ENCODE data around the gene HAUS7.

HAUS7 gene

DNA sequence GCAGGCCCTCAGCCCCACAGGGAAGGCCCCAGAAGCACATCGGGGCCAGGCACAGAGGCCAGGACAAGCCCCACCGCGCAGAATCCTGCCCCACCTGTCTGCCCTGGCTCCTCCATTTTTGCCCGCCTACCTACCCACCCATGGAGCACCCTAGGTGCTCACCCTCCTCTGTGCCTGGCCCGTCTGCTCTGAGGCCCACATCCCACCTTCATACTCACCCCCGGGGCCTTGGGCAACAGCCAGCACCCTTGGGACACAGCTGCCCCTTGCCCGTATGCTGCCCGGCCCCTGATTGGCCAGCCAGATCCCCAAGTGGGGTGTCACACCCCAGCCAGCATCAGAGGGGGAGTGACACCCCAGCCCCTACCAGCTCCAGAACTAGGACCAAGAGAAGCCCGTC, 13.7 kb downstream of the HAUS7 start:
- POLR2A ChIA-PET (ENCODE audit: low non-redundant PET), result no interaction called here
- TF ChIP-seq, protein P1, sequence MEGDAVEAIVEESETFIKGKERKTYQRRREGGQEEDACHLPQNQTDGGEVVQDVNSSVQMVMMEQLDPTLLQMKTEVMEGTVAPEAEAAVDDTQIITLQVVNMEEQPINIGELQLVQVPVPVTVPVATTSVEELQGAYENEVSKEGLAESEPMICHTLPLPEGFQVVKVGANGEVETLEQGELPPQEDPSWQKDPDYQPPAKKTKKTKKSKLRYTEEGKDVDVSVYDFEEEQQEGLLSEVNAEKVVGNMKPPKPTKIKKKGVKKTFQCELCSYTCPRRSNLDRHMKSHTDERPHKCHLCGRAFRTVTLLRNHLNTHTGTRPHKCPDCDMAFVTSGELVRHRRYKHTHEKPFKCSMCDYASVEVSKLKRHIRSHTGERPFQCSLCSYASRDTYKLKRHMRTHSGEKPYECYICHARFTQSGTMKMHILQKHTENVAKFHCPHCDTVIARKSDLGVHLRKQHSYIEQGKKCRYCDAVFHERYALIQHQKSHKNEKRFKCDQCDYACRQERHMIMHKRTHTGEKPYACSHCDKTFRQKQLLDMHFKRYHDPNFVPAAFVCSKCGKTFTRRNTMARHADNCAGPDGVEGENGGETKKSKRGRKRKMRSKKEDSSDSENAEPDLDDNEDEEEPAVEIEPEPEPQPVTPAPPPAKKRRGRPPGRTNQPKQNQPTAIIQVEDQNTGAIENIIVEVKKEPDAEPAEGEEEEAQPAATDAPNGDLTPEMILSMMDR (conservative IDR thresholded peaks at IDR 0.05; ENCODE audit: low read depth), result no peak
- H3K27ac ChIP-seq, result no peak overlapping the region
- CTCF ChIA-PET, result no interaction called here
- no peak for DNase-seq (ENCODE audit: low spot score)

GRCh38 chrX:153456161-153456560, 14.2 kb downstream of the HAUS7 start:
- POLR2A ChIA-PET (ENCODE audit: low non-redundant PET), result no interaction called here
- CTCF ChIA-PET, result no interaction called here
- DNase-seq (ENCODE audit: low spot score), result no peak
- TF ChIP-seq, protein P1 (conservative IDR thresholded peaks at IDR 0.05; ENCODE audit: low read depth), result no peak
- H3K27ac ChIP-seq, result no peak overlapping the region

- no peak overlapping the region for H3K27ac ChIP-seq
- TF ChIP-seq, protein P1 (conservative IDR thresholded peaks at IDR 0.05; ENCODE audit: low read depth), result no peak
- CTCF ChIA-PET, result no interaction called here
- POLR2A ChIA-PET (ENCODE audit: low non-redundant PET), result no interaction called here
- no peak for DNase-seq (ENCODE audit: low spot score)
Measured at GRCh38 chrX:153455571-153455970, 14.8 kb downstream of the HAUS7 start.

GRCh38 chrX:153454901-153455550, 15.3 kb downstream of the HAUS7 start:
- CTCF ChIA-PET, result no interaction called here

DNA sequence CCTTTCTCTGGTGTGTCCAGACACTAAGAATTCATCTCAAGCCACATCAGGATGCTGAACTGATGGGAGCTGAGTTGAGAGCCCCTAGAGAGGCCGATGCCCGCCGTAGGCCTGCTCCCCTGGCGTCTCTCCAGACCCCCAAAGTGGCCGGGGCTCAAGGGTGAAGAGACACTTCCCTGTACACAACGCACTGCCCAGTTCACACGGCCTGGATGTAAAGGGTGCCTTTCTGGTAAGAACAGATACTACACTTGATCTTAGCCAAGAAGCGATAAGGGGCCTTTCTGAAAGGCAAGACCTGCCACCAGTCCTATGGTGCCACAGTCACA, 19.5 kb downstream of the HAUS7 start:
- POLR2A ChIA-PET (ENCODE audit: low non-redundant PET), result no interaction called here
- TF ChIP-seq, protein P1 (conservative IDR thresholded peaks at IDR 0.05; ENCODE audit: low read depth), result no peak
- DNase-seq (ENCODE audit: low spot score), result no peak
- CTCF ChIA-PET, result no interaction called here
- no peak overlapping the region for H3K27ac ChIP-seq

More at GRCh38 chrX:153454901-153455550, 15.3 kb downstream of the HAUS7 start:
- DNase-seq (ENCODE audit: low spot score), result no peak
- TF ChIP-seq, protein P1 (conservative IDR thresholded peaks at IDR 0.05; ENCODE audit: low read depth), result no peak
- POLR2A ChIA-PET (ENCODE audit: low non-redundant PET), result no interaction called here
- no peak overlapping the region for H3K27ac ChIP-seq

DNA sequence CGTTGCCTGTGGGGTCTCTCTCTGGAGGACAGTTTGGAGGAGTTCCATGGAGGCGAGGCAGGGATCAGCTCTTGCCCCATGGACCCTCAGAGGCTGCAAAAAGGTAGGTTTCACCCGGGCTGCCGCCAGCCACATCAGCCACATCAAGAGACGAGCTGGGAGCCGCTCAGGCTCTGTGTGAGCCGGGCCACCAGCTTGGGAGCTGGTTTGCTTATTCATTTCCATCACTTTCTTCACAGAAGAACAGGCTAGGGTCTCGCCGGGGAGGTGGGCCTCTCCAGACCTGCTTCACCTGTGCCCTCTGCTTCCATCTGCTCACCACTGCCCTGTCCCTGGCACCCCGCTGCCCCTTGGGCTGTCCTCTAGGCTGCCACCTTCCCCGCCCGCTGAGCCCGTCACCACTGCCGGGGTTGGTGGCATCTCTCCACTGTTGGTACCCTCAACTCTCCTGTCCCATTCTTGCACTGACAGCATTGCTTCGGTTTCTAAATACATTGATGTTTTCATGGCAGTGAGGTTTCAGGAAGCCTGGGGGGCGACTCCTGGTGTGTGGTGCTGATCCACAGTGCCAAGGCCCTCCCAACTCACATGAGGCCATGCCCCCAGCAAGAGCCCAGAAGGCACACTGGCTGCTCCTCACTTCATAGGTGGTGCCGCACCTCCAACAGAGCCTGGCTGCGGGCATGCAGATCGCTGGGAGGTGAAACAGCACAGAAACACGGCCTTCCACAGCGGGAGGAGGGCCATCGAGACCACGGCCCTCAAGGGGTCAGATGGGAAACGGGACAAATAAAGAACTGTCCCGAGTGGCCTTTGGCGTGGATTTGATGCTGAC, 20.0 kb downstream of the HAUS7 start:
- TF ChIP-seq, protein P1 (conservative IDR thresholded peaks at IDR 0.05; ENCODE audit: low read depth), result no peak
- ChIA-PET CTCF (interaction anchor here (1.0 kb wide), 1 partner anchor 10 kb away, joined by 7 read pairs; no protein-coding TSS in a partner anchor), POLR2A (ENCODE audit: low non-redundant PET) (no interaction called here)
- DNase-seq (ENCODE audit: low spot score), result no peak
- H3K27ac ChIP-seq, result no peak overlapping the region

Measured in RWPE1 (cell line).